Measurements from ENCODE around the gene LVRN.

DNA sequence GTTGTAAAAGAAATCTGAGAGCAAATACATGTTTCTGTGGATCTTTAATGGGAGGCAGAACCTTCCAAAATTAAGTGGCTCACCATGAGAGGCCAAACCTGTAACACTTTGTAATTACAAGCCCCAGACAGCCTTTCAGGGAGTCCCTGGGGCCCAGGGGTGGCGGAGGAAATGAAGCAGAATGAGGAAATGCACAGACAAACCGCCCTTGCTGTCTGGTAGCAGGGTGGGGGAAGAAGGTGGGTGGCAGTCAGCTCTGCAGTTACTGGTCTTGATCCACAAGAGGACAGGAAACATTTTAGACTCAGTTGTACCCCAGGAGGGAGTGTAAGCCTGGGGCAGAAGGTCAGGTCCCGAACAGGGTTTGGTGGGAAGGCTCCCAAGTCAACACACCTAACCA is 76.5 kb downstream of the LVRN start:
- TF ChIP-seq POLR2A (IDR thresholded peaks at IDR 0.05; ENCODE audit: low read length) (no peak), GATA1 (IDR thresholded peaks at IDR 0.05; ENCODE audit: low read depth, low read length) (no peak)
